CD4-positive, CD25-positive, alpha-beta regulatory T cell (primary cell): ENCODE results near the gene SGPP2. TPM values are rescaled to one million over a fixed set of nuclear protein-coding genes. Genes with fewer than 3 reads are reported as not detected.
A peak's percentile ranks its signal among the peaks of the same experiment; 100 is the strongest.

ENCODE experiments used
- ATAC-seq, 2 donors: fragments of 150-1000 bp; cut with Tn5 transposase; one replicate each; pipeline ENCODE4 v1.10.0; 2021; ENCODE audit warnings: low read depth in 2 of 2, moderate number of reproducible peaks in 2 of 2, moderate library complexity in 1 of 2
- DNase-seq, 3 donors: peaks; one replicate each; pipeline versions ENCODE4 v3.0.0 to v3.0.0-alpha.2; 2012 to 2022; ENCODE audit warnings: mixed read lengths in 1 of 3
- H3K27ac ChIP-seq: one replicate; pipeline ENCODE4 v1.7.0; 2013; ENCODE audit warnings: mild to moderate bottlenecking, low read length; ENCODE audit not compliant: insufficient read depth, poor library complexity, severe bottlenecking
- H3K27me3 ChIP-seq: one replicate; pipeline ENCODE4 v1.7.0; 2013; ENCODE audit warnings: low read length; ENCODE audit not compliant: control insufficient read depth, insufficient read depth
- H3K36me3 ChIP-seq: one replicate; pipeline ENCODE4 v1.7.0; 2013; ENCODE audit warnings: mild to moderate bottlenecking, low read length, moderate library complexity; ENCODE audit not compliant: control insufficient read depth, insufficient read depth
- H3K4me1 ChIP-seq: 2 replicates; pipeline ENCODE4 v1.7.0; 2013; ENCODE audit warnings: mild to moderate bottlenecking, low read length; ENCODE audit not compliant: insufficient read depth, control insufficient read depth, poor library complexity, severe bottlenecking
- H3K4me3 ChIP-seq: one replicate; pipeline ENCODE4 v1.7.0; 2013; ENCODE audit warnings: low read depth, mild to moderate bottlenecking, low read length, moderate library complexity
- H3K9me3 ChIP-seq, 2 experiments: 1 replicate in 1 of 2; 2 replicates in 1 of 2; pipeline ENCODE4 v1.7.0; 2013; ENCODE audit warnings: low read length in 2 of 2, mild to moderate bottlenecking in 1 of 2, moderate library complexity in 1 of 2; ENCODE audit not compliant: control insufficient read depth in 2 of 2
- H3K27ac Mint-ChIP-seq, 3 donors: one replicate each; pipeline ENCODE4 v1.8.0; 2020 to 2022; ENCODE audit warnings: mild to moderate bottlenecking in 3 of 3, mixed read lengths in 3 of 3, moderate library complexity in 2 of 3
- H3K27me3 Mint-ChIP-seq: one replicate; pipeline ENCODE4 v1.8.0; 2022; ENCODE audit warnings: mild to moderate bottlenecking, mixed read lengths
- H3K36me3 Mint-ChIP-seq: one replicate; pipeline ENCODE4 v1.8.0; 2020; ENCODE audit warnings: mixed read lengths
- H3K4me1 Mint-ChIP-seq, 4 donors: one replicate each; pipeline ENCODE4 v1.8.0; 2020 to 2022; ENCODE audit warnings: mixed read lengths in 4 of 4, mild to moderate bottlenecking in 1 of 4
- H3K4me3 Mint-ChIP-seq, 4 donors: one replicate each; pipeline ENCODE4 v1.8.0; 2020 to 2022; ENCODE audit warnings: mild to moderate bottlenecking in 4 of 4, mixed read lengths in 4 of 4, moderate library complexity in 3 of 4
- H3K9me3 Mint-ChIP-seq, 7 donors: one replicate each; pipeline ENCODE4 v1.8.0; 2020 to 2022; ENCODE audit warnings: mixed read lengths in 7 of 7, mild to moderate bottlenecking in 3 of 7, moderate library complexity in 2 of 7
- polyA plus RNA-seq, 4 donors: library from polyadenylated mRNA; unstranded; fragments of 300-500 nt; fragmentation: Illumina TruSeq; gene quantifications; one replicate each; pipeline ENCODE4 v1.2.3, GENCODE V29; 2021
- total RNA-seq: library from RNA; stranded (reverse); gene quantifications from one replicate; pipeline ENCODE4 v1.2.3, GENCODE V29; 2022

The SGPP2 gene
- total and polyA plus RNA-seq, 5 donors from 2014 or later, result 2.7 to 8.3 (median 4.9) TPM

DNA sequence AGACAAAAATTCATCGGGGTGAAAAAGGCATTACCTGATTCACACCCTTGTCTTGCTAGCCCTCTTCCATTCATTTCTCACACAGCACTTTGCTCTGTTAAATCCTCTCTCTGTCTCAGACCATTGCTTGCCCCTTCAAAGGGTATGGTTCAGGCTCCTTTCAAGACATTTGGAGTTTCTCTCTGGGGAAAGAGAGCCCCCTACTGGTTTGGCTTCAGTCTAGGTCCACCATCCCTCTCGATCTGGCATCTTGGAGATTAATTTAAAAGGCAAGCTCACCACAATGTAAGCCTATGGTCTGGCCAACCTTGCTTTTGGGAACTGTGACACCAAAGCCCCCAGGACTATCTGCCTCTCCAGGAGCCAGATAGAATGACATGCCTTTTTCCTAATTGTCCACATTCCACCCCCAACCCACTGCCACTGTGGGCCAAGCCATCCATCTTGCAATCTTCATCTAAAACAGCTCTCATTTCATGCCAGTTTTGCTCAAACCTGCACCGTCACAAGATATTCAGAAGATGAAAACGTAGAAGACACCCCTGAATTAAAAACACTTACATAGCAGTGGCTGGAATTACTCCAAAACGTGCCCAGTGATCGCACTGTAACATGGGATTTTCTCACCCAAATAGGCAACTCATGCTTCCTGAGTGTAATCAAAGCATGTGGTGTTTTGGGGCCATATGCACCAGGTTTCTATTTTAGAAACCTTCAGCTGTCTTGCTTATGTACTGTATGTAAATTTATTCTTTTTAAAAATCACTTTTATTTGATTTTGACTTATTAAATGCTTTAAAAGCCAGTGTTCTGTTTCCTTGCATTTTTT is 137.7 kb downstream of the SGPP2 start:
- peak; percentile 9 to 67 (median 31) for DNase-seq
- Mint-ChIP-seq H3K4me3 (no peak overlapping the region), H3K27me3 (no peaks in the 10 kb centered on the region), H3K27ac (peak overlapping the region in 1 of 3 donors; percentile 89), H3K4me1 (peaks cover 0 to 6% (median 1%) of the 10 kb centered on the region in 4 donors), H3K9me3 (peaks cover 0 to under 1% (median 0%) of the 10 kb centered on the region in 7 donors), H3K36me3 (peaks cover 19% of the 10 kb centered on the region)
- no peak overlapping the region for H3K4me3 ChIP-seq
- H3K27ac ChIP-seq, result no peak overlapping the region
- H3K27me3 ChIP-seq, result no peaks in the 10 kb centered on the region
- peak in 1 of 2 donors; percentile 17 for ATAC-seq
- H3K9me3 ChIP-seq, result no peaks in the 10 kb centered on the region
- H3K4me1 ChIP-seq, result no peaks in the 10 kb centered on the region
- H3K36me3 ChIP-seq, result peaks cover 3% of the 10 kb centered on the region

DNA sequence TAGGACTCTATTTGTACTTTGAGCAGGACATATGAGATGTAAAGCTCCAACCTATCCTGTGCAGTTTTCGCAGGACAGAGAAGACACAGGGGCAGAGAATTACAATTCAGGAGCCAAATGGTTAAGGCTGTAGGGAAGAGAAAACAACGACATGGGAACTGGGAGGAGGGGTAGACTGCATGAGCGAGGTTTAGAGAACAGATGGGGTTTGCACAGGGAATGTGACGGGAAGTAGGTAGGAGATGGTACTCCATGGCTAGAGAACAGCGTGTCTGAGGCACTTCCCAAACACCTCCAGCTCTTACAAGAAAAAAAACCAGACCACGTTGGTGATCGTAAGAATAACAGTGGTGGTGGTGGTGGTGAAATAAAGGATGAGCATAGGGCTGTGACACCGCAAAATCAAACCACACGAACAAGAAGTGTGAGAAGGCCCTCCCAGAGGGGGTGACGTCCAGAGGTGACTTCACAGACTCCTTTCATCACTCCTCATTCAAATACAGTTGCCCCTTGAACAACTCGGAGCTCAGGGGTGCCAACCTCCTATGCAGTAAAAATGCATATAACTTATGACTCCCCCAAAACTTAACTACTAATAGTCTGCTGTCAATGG is 138.9 kb downstream of the SGPP2 start:
- Histone ChIP-seq H3K27me3 (no peaks in the 10 kb centered on the region), H3K9me3 (no peaks in the 10 kb centered on the region), H3K27ac (no peak overlapping the region), H3K4me1 (no peaks in the 10 kb centered on the region), H3K36me3 (peaks cover 10% of the 10 kb centered on the region), H3K4me3 (no peak overlapping the region)
- DNase-seq (no peak), ATAC-seq (no peak)
- Mint-ChIP-seq H3K9me3 (no peaks in the 10 kb centered on the region), H3K36me3 (peaks cover 25% of the 10 kb centered on the region), H3K27ac (no peak overlapping the region), H3K4me3 (no peak overlapping the region), H3K4me1 (peaks cover 0 to 6% (median 0%) of the 10 kb centered on the region in 4 donors), H3K27me3 (no peaks in the 10 kb centered on the region)

DNA sequence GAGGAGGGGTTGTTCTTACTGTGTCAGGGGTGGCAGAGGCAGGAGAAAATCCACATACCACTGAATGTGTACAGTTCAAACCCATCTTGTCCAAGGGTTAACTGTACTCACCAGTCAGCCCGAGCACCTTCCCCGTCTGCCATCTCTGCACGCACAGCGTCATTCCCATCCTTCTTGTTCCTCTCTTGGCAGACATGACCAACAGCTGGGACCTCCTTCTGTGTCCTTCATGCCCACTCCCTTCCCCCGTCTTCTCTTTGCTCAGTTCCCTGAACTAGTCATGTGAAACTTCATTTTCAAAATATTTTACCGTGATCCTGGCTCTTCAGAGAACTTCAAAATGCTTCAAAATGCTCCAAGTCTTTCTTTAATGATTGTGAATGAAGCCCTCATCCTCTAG is 139.6 kb downstream of the SGPP2 start:
- Mint-ChIP-seq H3K27me3 (no peaks in the 10 kb centered on the region), H3K4me3 (no peak overlapping the region), H3K4me1 (peaks cover 0 to 6% (median 0%) of the 10 kb centered on the region in 4 donors), H3K9me3 (no peaks in the 10 kb centered on the region), H3K27ac (peak overlapping the region in 1 of 3 donors; percentile 58), H3K36me3 (peaks cover 26% of the 10 kb centered on the region)
- ATAC-seq (no peak), DNase-seq (no peak)
- no peaks in the 10 kb centered on the region for H3K27me3 ChIP-seq
- H3K27ac ChIP-seq, result no peak overlapping the region
- no peaks in the 10 kb centered on the region for H3K9me3 ChIP-seq
- H3K4me3 ChIP-seq, result no peak overlapping the region
- H3K36me3 ChIP-seq, result peaks cover 10% of the 10 kb centered on the region
- H3K4me1 ChIP-seq, result no peaks in the 10 kb centered on the region

DNA sequence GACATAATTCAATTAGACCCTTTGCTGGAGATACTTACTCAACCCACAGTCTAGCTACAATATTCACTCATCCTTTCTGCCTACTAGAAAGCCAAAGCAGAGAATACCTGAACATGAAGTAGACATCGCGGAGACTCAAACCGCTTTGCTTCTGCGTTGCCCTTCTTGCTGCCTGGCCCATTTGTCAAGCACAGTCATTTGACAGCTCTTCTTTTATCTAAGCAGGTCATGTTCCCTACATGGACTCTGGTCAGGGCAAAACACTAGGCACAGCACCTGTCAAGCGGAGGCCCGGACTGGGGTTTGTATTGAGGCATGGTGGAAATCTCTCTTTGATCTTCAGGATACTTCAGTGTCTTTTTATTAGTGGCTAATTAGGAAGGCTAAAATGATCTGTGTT is 141.9 kb downstream of the SGPP2 start:
- H3K27me3 Mint-ChIP-seq, result no peaks in the 10 kb centered on the region
- DNase-seq, result no peak
- Histone ChIP-seq H3K4me3 (no peak overlapping the region), H3K9me3 (no peaks in the 10 kb centered on the region), H3K36me3 (peaks cover 12% of the 10 kb centered on the region), H3K4me1 (no peaks in the 10 kb centered on the region), H3K27me3 (no peaks in the 10 kb centered on the region), H3K27ac (no peak overlapping the region)
- ATAC-seq, result no peak
- H3K36me3 Mint-ChIP-seq, result peaks cover 37% of the 10 kb centered on the region
- H3K4me1 Mint-ChIP-seq, result peaks cover 0 to 6% (median 0%) of the 10 kb centered on the region in 4 donors
- H3K9me3 Mint-ChIP-seq, result no peaks in the 10 kb centered on the region
- H3K27ac Mint-ChIP-seq, result peak overlapping the region in 1 of 3 donors; percentile 61
- H3K4me3 Mint-ChIP-seq, result no peak overlapping the region

DNA sequence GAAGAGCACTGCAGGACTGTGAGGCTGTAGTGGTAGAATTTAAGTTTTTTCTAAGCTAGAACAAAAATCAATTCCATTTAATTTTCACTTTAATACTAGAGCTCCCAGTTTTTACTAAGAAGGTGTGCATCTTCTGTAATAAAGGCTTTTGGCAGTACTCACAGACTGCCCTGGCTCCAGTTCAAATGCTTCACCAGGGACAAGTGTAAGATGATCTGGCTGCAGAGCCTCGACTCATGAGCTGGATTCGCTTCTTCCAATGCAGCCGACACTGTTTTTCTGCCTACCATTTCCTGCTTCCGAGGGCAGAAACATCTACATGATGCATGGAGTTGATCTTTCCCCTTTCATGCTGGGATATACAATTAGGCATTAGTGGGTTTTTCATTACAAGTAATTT is 144.5 kb downstream of the SGPP2 start:
- H3K9me3 ChIP-seq, result no peaks in the 10 kb centered on the region
- peaks cover 0 to 2% (median 0%) of the 10 kb centered on the region in 4 donors for H3K4me1 Mint-ChIP-seq
- ATAC-seq (no peak), DNase-seq (no peak)
- no peak overlapping the region for H3K4me3 ChIP-seq
- H3K4me3 Mint-ChIP-seq, result no peak overlapping the region
- H3K27ac ChIP-seq, result no peak overlapping the region
- peak overlapping the region in 1 of 3 donors; percentile 26 for H3K27ac Mint-ChIP-seq
- H3K9me3 Mint-ChIP-seq, result no peaks in the 10 kb centered on the region
- H3K27me3 Mint-ChIP-seq, result no peaks in the 10 kb centered on the region
- no peaks in the 10 kb centered on the region for H3K4me1 ChIP-seq
- peaks cover 52% of the 10 kb centered on the region for H3K36me3 Mint-ChIP-seq
- H3K36me3 ChIP-seq, result peaks cover 18% of the 10 kb centered on the region
- H3K27me3 ChIP-seq, result no peaks in the 10 kb centered on the region

DNA sequence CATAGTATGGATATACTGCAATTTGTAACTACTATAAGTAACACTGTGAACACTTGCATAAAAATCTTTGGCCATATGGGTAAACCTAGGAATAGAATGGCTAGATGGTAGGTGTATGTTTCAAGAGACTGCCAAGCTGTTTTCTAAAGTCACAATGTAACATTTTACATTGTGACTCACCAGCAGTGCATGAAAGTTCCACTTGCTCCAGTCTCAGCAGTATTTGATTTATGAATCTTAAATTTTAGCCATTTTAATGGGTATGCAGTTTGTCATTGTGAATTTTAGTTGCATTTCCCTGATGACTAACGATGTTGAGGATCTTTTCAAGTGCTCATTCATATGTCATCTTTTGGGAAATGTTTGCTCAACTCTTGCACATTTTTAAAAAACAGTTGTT is 145.5 kb downstream of the SGPP2 start:
- peaks cover 58% of the 10 kb centered on the region for H3K36me3 Mint-ChIP-seq
- no peak for DNase-seq
- Histone ChIP-seq H3K4me3 (no peak overlapping the region), H3K27me3 (no peaks in the 10 kb centered on the region), H3K9me3 (no peaks in the 10 kb centered on the region), H3K27ac (no peak overlapping the region), H3K36me3 (peaks cover 18% of the 10 kb centered on the region), H3K4me1 (no peaks in the 10 kb centered on the region)
- H3K4me1 Mint-ChIP-seq, result peaks cover 0 to 9% (median 2%) of the 10 kb centered on the region in 4 donors
- no peak overlapping the region for H3K27ac Mint-ChIP-seq
- no peak for ATAC-seq
- no peaks in the 10 kb centered on the region for H3K9me3 Mint-ChIP-seq
- no peak overlapping the region for H3K4me3 Mint-ChIP-seq
- H3K27me3 Mint-ChIP-seq, result no peaks in the 10 kb centered on the region

DNA sequence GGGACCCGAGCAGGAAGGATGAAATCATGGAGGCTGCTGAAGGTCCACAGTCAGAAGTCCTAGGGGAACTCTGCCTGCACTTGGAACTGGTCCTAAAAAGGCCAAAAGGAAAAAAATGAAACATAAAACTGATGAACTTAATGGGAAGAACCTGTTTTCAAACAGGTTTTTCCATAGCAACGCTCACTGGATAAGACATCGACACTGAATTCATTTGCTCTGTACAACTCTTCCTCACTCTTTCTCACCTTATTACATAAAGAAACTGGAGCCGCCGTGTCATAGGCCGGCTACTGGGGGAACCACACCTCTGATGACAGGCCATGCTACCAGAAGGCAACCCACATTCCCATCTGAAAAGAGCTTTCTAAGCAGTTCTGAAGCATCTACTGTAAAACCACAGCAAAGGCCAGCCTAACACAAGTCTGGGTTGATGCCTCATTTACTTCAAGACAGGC is 147.9 kb downstream of the SGPP2 start:
- peak overlapping the region in 1 of 3 donors; percentile 48 for H3K27ac Mint-ChIP-seq
- H3K36me3 Mint-ChIP-seq, result peaks cover 41% of the 10 kb centered on the region

More for the DNA sequence above, 147.9 kb downstream of the SGPP2 start:
- Mint-ChIP-seq H3K4me1 (peaks cover 0 to 10% (median 2%) of the 10 kb centered on the region in 4 donors), H3K27me3 (no peaks in the 10 kb centered on the region), H3K4me3 (no peak overlapping the region), H3K9me3 (no peaks in the 10 kb centered on the region)
- ATAC-seq, result no peak
- no peaks in the 10 kb centered on the region for H3K4me1 ChIP-seq
- peaks cover 15% of the 10 kb centered on the region for H3K36me3 ChIP-seq
- no peaks in the 10 kb centered on the region for H3K9me3 ChIP-seq
- no peak for DNase-seq
- H3K27me3 ChIP-seq, result no peaks in the 10 kb centered on the region
- H3K27ac ChIP-seq, result no peak overlapping the region
- H3K4me3 ChIP-seq, result no peak overlapping the region
